A673 (cell line): ENCODE data around the gene CYTH1.

Experiments
- EZH2 ChIP-seq: fragments of 200-600 bp; sonication (generic); IDR thresholded peaks from 2 replicates; pipeline ENCODE4 v1.6.1; 2017; ENCODE audit warnings: borderline replicate concordance, low read depth, mild to moderate bottlenecking, mixed read lengths, antibody characterized with exemption, low read length; ENCODE audit not compliant: poor library complexity, severe bottlenecking
- TF ChIP-seq, protein P1 (sequence below): fragments of 300-800, 200-600 bp; sonication (generic); conservative IDR thresholded peaks from 2 replicates; pipeline ENCODE4 v1.5.1; 2017; ENCODE audit warnings: low read depth, mild to moderate bottlenecking, antibody characterized with exemption, low read length, moderate library complexity, mixed read lengths

DNA sequence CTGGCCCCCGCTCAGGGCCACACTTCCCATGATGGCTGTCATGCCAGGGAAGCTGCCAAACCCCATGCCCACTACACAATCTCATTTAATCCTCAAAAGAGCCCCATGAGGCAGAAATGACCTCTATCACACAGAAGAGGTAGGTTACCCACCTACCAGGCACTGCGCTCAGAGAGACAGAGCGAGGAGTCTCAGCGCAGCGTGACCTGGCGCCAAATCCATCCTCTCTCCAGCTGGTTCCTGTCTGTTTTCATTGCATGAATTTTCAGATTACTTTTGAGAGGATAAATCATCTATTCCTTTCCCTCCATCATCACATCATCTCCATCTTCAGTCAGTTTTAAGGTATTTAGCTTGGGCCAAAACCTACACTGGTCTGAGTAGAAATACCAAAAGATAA is 103.4 kb downstream of the CYTH1 start:
- TF ChIP-seq, protein P1, sequence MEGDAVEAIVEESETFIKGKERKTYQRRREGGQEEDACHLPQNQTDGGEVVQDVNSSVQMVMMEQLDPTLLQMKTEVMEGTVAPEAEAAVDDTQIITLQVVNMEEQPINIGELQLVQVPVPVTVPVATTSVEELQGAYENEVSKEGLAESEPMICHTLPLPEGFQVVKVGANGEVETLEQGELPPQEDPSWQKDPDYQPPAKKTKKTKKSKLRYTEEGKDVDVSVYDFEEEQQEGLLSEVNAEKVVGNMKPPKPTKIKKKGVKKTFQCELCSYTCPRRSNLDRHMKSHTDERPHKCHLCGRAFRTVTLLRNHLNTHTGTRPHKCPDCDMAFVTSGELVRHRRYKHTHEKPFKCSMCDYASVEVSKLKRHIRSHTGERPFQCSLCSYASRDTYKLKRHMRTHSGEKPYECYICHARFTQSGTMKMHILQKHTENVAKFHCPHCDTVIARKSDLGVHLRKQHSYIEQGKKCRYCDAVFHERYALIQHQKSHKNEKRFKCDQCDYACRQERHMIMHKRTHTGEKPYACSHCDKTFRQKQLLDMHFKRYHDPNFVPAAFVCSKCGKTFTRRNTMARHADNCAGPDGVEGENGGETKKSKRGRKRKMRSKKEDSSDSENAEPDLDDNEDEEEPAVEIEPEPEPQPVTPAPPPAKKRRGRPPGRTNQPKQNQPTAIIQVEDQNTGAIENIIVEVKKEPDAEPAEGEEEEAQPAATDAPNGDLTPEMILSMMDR: no peak
- TF ChIP-seq EZH2: no peak
